Measurements from ENCODE around the gene TPK1. TPM values are rescaled to one million over a fixed set of nuclear protein-coding genes. Genes with fewer than 3 reads are reported as not detected.

Gene TPK1
- total and polyA plus RNA-seq, 2 donors (not counting 1 experiment from before 2014, with no cell fraction given), result 2.4 to 4.1 TPM

DNA sequence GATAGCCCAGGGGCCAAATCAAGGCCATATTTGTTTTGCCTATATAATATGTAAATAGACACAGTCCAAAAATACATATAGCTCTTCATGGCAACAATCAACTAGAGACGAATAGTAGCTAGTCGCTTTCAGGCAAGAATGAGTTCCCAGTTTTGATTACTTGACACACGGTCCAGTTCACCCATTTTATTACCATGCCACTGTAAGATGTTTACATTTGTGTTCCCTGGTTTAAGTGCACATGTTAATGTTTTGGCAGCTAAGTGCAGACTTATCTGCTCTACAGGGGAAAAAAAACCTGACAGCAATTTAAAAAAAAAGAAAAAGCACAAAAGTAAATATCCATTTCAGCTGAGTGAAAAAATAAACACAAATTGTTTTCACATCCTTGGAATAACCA, 213.1 kb downstream of the TPK1 start:
- Histone ChIP-seq H4K20me1 (ENCODE audit: control insufficient read depth, extremely low read depth, insufficient read depth, low read length) (no peaks in the 10 kb centered on the region), H3K4me2 (ENCODE audit: extremely low read depth, insufficient read depth, low read length) (no peak overlapping the region), H3K4me3 (replicated peaks in 1 of 4; ENCODE audit: control extremely low read depth in 1 of 4, insufficient read depth in 1 of 4, low read depth in 3 of 4, low read length in 4 of 4) (no peak overlapping the region), H3K36me3 (ENCODE audit: control insufficient read depth, insufficient read depth, low read length) (no peaks in the 10 kb centered on the region), H3K79me2 (ENCODE audit: control insufficient read depth, insufficient read depth, low read length) (no peaks in the 10 kb centered on the region), H3K9me3 (ENCODE audit: control insufficient read depth, insufficient read depth, low read depth, low read length) (no peaks in the 10 kb centered on the region), H3K9ac (ENCODE audit: insufficient read depth, low read length) (no peak overlapping the region), H3K27me3 (ENCODE audit: control insufficient read depth, insufficient read depth, low read length) (no peaks in the 10 kb centered on the region), H3K4me1 (ENCODE audit: control insufficient read depth, extremely low read depth, insufficient read depth, low read length) (no peaks in the 10 kb centered on the region), H2AFZ (ENCODE audit: low read length) (no peak overlapping the region), H3K27ac (ENCODE audit: insufficient read depth, low read length) (no peak overlapping the region)
- DNase-seq (ENCODE audit: low read depth in 2 of 2), result no peak
- no peak for TF ChIP-seq EZH2 (IDR thresholded peaks at IDR 0.05; ENCODE audit: low read length, missing control alignments)
- TF ChIP-seq, protein P1, sequence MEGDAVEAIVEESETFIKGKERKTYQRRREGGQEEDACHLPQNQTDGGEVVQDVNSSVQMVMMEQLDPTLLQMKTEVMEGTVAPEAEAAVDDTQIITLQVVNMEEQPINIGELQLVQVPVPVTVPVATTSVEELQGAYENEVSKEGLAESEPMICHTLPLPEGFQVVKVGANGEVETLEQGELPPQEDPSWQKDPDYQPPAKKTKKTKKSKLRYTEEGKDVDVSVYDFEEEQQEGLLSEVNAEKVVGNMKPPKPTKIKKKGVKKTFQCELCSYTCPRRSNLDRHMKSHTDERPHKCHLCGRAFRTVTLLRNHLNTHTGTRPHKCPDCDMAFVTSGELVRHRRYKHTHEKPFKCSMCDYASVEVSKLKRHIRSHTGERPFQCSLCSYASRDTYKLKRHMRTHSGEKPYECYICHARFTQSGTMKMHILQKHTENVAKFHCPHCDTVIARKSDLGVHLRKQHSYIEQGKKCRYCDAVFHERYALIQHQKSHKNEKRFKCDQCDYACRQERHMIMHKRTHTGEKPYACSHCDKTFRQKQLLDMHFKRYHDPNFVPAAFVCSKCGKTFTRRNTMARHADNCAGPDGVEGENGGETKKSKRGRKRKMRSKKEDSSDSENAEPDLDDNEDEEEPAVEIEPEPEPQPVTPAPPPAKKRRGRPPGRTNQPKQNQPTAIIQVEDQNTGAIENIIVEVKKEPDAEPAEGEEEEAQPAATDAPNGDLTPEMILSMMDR (conservative IDR thresholded peaks at IDR 0.05 in 1 of 2, IDR thresholded peaks at IDR 0.05 in 1 of 2; ENCODE audit: low read depth in 1 of 2, low read length in 2 of 2), result no peak

DNA sequence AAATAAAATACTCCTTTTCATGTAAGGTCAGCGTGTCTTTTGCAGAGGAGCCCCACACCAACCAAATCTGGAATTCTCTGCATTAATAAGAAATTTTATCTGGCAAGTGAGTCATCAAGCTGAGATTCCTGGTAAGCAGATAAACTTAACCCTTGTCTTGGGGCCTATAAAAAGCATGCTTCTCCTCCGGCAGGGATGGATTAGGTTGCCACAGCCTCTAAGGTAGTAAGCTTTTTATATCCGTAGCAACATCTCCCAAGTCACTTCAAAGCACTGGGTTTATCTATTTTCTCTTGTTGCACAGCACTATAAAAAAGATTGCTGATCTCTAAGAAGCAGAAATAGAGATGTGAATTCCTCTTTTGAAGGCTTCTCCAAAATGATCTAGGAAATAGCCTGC, 229.6 kb downstream of the TPK1 start:
- no peaks in the 10 kb centered on the region for H3K79me2 ChIP-seq (ENCODE audit: control insufficient read depth, insufficient read depth, low read length)
- no peak overlapping the region for H2AFZ ChIP-seq (ENCODE audit: low read length)
- H3K36me3 ChIP-seq (ENCODE audit: control insufficient read depth, insufficient read depth, low read length), result no peaks in the 10 kb centered on the region
- peak in 1 of 2 donors; percentile 0 for DNase-seq (ENCODE audit: low read depth in 2 of 2)
- no peak overlapping the region for H3K4me3 ChIP-seq (replicated peaks in 1 of 4; ENCODE audit: control extremely low read depth in 1 of 4, insufficient read depth in 1 of 4, low read depth in 3 of 4, low read length in 4 of 4)
- H3K27me3 ChIP-seq (ENCODE audit: control insufficient read depth, insufficient read depth, low read length), result no peaks in the 10 kb centered on the region
- H3K9me3 ChIP-seq (ENCODE audit: control insufficient read depth, insufficient read depth, low read depth, low read length), result no peaks in the 10 kb centered on the region
- no peak overlapping the region for H3K4me2 ChIP-seq (ENCODE audit: extremely low read depth, insufficient read depth, low read length)
- TF ChIP-seq, protein P1 (conservative IDR thresholded peaks at IDR 0.05 in 1 of 2, IDR thresholded peaks at IDR 0.05 in 1 of 2; ENCODE audit: low read depth in 1 of 2, low read length in 2 of 2), result no peak
- H3K27ac ChIP-seq (ENCODE audit: insufficient read depth, low read length), result no peak overlapping the region
- no peaks in the 10 kb centered on the region for H3K4me1 ChIP-seq (ENCODE audit: control insufficient read depth, extremely low read depth, insufficient read depth, low read length)
- H3K9ac ChIP-seq (ENCODE audit: insufficient read depth, low read length), result no peak overlapping the region
- no peaks in the 10 kb centered on the region for H4K20me1 ChIP-seq (ENCODE audit: control insufficient read depth, extremely low read depth, insufficient read depth, low read length)

DNA sequence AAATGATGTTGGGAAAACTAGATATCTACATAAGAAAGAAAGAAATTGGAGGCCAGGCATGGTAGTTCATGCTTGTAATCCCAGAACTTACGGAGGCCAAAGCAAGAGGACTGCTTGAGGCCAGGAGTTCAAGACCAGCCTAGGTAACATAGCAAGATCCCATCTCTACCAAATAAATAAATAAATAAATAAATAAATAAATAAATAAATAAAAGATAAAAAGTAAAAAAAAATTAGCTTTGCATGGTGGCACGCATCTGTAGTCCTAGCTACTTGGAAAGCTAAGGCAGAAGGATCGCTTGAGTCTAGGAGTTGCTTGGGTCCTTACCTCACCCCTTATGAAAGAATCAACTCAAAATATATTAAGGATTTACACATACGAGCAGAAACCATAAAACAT, 238.9 kb downstream of the TPK1 start:
- H3K27ac ChIP-seq (ENCODE audit: insufficient read depth, low read length), result no peak overlapping the region
- TF ChIP-seq, protein P1 (conservative IDR thresholded peaks at IDR 0.05 in 1 of 2, IDR thresholded peaks at IDR 0.05 in 1 of 2; ENCODE audit: low read depth in 1 of 2, low read length in 2 of 2), result no peak
- TF ChIP-seq EZH2 (IDR thresholded peaks at IDR 0.05; ENCODE audit: low read length, missing control alignments), result no peak
- no peaks in the 10 kb centered on the region for H3K36me3 ChIP-seq (ENCODE audit: control insufficient read depth, insufficient read depth, low read length)
- no peaks in the 10 kb centered on the region for H3K9me3 ChIP-seq (ENCODE audit: control insufficient read depth, insufficient read depth, low read depth, low read length)
- no peak overlapping the region for H3K9ac ChIP-seq (ENCODE audit: insufficient read depth, low read length)
- no peak overlapping the region for H3K4me3 ChIP-seq (replicated peaks in 1 of 4; ENCODE audit: control extremely low read depth in 1 of 4, insufficient read depth in 1 of 4, low read depth in 3 of 4, low read length in 4 of 4)
- H2AFZ ChIP-seq (ENCODE audit: low read length), result no peak overlapping the region
- no peak for DNase-seq (ENCODE audit: low read depth in 2 of 2)
- H4K20me1 ChIP-seq (ENCODE audit: control insufficient read depth, extremely low read depth, insufficient read depth, low read length), result no peaks in the 10 kb centered on the region
- H3K4me1 ChIP-seq (ENCODE audit: control insufficient read depth, extremely low read depth, insufficient read depth, low read length), result no peaks in the 10 kb centered on the region
- no peak overlapping the region for H3K4me2 ChIP-seq (ENCODE audit: extremely low read depth, insufficient read depth, low read length)
- H3K27me3 ChIP-seq (ENCODE audit: control insufficient read depth, insufficient read depth, low read length), result no peaks in the 10 kb centered on the region
- no peaks in the 10 kb centered on the region for H3K79me2 ChIP-seq (ENCODE audit: control insufficient read depth, insufficient read depth, low read length)
